ENCODE measurements around the gene DGAT2.

DGAT2 gene

GRCh38 chr11:75763846-75764245 is 4.7 kb upstream of the DGAT2 start:
- TF ChIP-seq CTCF (IDR thresholded peaks at IDR 0.05; ENCODE audit: low read length) (no peak), EZH2 (IDR thresholded peaks at IDR 0.05; ENCODE audit: borderline replicate concordance, low read length) (no peak)
- no peak overlapping the region for H3K27ac ChIP-seq (ENCODE audit: low read depth, low read length, poor library complexity, severe bottlenecking)
- no peak overlapping the region for H3K4me2 ChIP-seq (ENCODE audit: low read length)
- no peak overlapping the region for H2AFZ ChIP-seq (ENCODE audit: low read length)
- H3F3A ChIP-seq (ENCODE audit: insufficient read depth, low read length), result no peaks in the 10 kb centered on the region
- peaks cover 9% of the 10 kb centered on the region for H3K4me1 ChIP-seq (ENCODE audit: insufficient read depth, low read length, severe bottlenecking)
- no peaks in the 10 kb centered on the region for H3K79me2 ChIP-seq (ENCODE audit: insufficient read depth, low read length)
- no peaks in the 10 kb centered on the region for H4K20me1 ChIP-seq (ENCODE audit: insufficient read depth, low read length)
- no peaks in the 10 kb centered on the region for H3K9me3 ChIP-seq (ENCODE audit: low read length)
- H3K36me3 ChIP-seq (ENCODE audit: insufficient read depth, low read length), result no peaks in the 10 kb centered on the region
- H3K9ac ChIP-seq (ENCODE audit: low read length), result no peak overlapping the region
- H3K9me2 ChIP-seq (ENCODE audit: low read depth, low read length), result no peaks in the 10 kb centered on the region
- H3K27me3 ChIP-seq (ENCODE audit: insufficient read depth, low read length), result no peaks in the 10 kb centered on the region
- H3K4me3 ChIP-seq (ENCODE audit: low read depth, low read length, poor library complexity, severe bottlenecking), result no peak overlapping the region

GRCh38 chr11:75765116-75765515 is 3.5 kb upstream of the DGAT2 start:
- Histone ChIP-seq H3K4me3 (ENCODE audit: low read depth, low read length, poor library complexity, severe bottlenecking) (no peak overlapping the region), H3F3A (ENCODE audit: insufficient read depth, low read length) (no peaks in the 10 kb centered on the region), H4K20me1 (ENCODE audit: insufficient read depth, low read length) (no peaks in the 10 kb centered on the region), H3K79me2 (ENCODE audit: insufficient read depth, low read length) (no peaks in the 10 kb centered on the region), H2AFZ (ENCODE audit: low read length) (no peak overlapping the region), H3K27ac (ENCODE audit: low read depth, low read length, poor library complexity, severe bottlenecking) (no peak overlapping the region), H3K9me2 (ENCODE audit: low read depth, low read length) (no peaks in the 10 kb centered on the region), H3K4me2 (ENCODE audit: low read length) (no peak overlapping the region), H3K27me3 (ENCODE audit: insufficient read depth, low read length) (0 out of 2 replicates have a peak, but pooled peaks cover 6% of the 10 kb centered on the region), H3K9ac (ENCODE audit: low read length) (no peak overlapping the region), H3K4me1 (ENCODE audit: insufficient read depth, low read length, severe bottlenecking) (peaks cover 19% of the 10 kb centered on the region), H3K9me3 (ENCODE audit: low read length) (no peaks in the 10 kb centered on the region), H3K36me3 (ENCODE audit: insufficient read depth, low read length) (no peaks in the 10 kb centered on the region)
- no peak for TF ChIP-seq CTCF (IDR thresholded peaks at IDR 0.05; ENCODE audit: low read length)

- no peaks in the 10 kb centered on the region for H3K36me3 ChIP-seq (ENCODE audit: insufficient read depth, low read length)
- no peaks in the 10 kb centered on the region for H3K79me2 ChIP-seq (ENCODE audit: insufficient read depth, low read length)
- 0 out of 2 replicates have a peak, but pooled peaks cover 6% of the 10 kb centered on the region for H3K27me3 ChIP-seq (ENCODE audit: insufficient read depth, low read length)
- H3K4me3 ChIP-seq (ENCODE audit: low read depth, low read length, poor library complexity, severe bottlenecking), result no peak overlapping the region
- H4K20me1 ChIP-seq (ENCODE audit: insufficient read depth, low read length), result no peaks in the 10 kb centered on the region
- no peak overlapping the region for H3K9ac ChIP-seq (ENCODE audit: low read length)
- no peaks in the 10 kb centered on the region for H3K9me2 ChIP-seq (ENCODE audit: low read depth, low read length)
- peaks cover 19% of the 10 kb centered on the region for H3K4me1 ChIP-seq (ENCODE audit: insufficient read depth, low read length, severe bottlenecking)
- TF ChIP-seq CTCF (IDR thresholded peaks at IDR 0.05; ENCODE audit: low read length) (no peak), EZH2 (IDR thresholded peaks at IDR 0.05; ENCODE audit: borderline replicate concordance, low read length) (no peak)
- no peak overlapping the region for H3K27ac ChIP-seq (ENCODE audit: low read depth, low read length, poor library complexity, severe bottlenecking)
- no peaks in the 10 kb centered on the region for H3F3A ChIP-seq (ENCODE audit: insufficient read depth, low read length)
- no peak overlapping the region for H2AFZ ChIP-seq (ENCODE audit: low read length)
- H3K4me2 ChIP-seq (ENCODE audit: low read length), result no peak overlapping the region
- H3K9me3 ChIP-seq (ENCODE audit: low read length), result no peaks in the 10 kb centered on the region
Observed at GRCh38 chr11:75766443-75767227, 1.9 kb upstream of the DGAT2 start.

Measured in OCI-LY1 (cell line).